ENCODE data around the gene BLACAT1.

DNA sequence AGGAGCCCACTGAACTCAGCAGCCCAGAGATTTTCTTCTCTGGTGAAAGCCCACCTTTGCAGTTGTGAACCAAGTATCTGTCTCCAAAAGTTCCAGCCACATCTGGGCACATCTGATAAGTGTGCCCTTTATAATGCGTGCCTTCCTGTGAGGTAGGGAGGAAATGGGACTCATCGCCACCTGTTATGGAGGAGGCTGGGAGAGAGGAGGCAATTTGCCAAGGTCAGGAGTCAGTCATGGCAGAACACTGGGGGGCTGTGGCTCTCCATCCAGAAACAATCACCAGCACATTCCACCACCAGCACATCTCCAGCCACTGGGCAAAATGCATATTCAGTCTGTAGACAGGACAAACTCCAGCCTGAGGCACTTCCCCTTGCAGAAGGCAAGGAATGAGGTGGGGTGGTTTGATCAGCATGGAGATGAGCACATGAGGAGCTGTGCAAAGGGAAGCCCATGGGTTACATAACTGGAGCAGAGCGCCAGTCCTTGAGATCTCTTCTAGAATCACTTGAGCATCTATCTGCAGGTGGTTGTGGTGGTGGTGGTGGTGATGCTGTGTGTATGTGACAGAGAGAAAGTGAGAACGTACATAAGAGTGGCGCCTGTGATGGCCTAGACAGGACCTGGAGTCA is 19.0 kb downstream of the BLACAT1 start:
- TF ChIP-seq, protein P1, sequence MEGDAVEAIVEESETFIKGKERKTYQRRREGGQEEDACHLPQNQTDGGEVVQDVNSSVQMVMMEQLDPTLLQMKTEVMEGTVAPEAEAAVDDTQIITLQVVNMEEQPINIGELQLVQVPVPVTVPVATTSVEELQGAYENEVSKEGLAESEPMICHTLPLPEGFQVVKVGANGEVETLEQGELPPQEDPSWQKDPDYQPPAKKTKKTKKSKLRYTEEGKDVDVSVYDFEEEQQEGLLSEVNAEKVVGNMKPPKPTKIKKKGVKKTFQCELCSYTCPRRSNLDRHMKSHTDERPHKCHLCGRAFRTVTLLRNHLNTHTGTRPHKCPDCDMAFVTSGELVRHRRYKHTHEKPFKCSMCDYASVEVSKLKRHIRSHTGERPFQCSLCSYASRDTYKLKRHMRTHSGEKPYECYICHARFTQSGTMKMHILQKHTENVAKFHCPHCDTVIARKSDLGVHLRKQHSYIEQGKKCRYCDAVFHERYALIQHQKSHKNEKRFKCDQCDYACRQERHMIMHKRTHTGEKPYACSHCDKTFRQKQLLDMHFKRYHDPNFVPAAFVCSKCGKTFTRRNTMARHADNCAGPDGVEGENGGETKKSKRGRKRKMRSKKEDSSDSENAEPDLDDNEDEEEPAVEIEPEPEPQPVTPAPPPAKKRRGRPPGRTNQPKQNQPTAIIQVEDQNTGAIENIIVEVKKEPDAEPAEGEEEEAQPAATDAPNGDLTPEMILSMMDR (IDR thresholded peaks at IDR 0.05), result no peak
- no peak for TF ChIP-seq POLR2A (IDR thresholded peaks at IDR 0.05)
